CD4-positive, alpha-beta T cell treated with Interleukin-10 for 1 hour (primary cell): ENCODE results near the gene ACOT9.
A peak's percentile ranks its signal among the peaks of the same experiment; 100 is the strongest.
"Not testable (repeated sequence)": the region's sequence is repeated elsewhere in the genome, so short reads cannot be mapped to it uniquely, and the experiment has no call there.

ENCODE experiments used
- DNase-seq: peaks from one replicate; pipeline ENCODE4 v3.0.0-alpha.2; 2020

Gene ACOT9, protein sequence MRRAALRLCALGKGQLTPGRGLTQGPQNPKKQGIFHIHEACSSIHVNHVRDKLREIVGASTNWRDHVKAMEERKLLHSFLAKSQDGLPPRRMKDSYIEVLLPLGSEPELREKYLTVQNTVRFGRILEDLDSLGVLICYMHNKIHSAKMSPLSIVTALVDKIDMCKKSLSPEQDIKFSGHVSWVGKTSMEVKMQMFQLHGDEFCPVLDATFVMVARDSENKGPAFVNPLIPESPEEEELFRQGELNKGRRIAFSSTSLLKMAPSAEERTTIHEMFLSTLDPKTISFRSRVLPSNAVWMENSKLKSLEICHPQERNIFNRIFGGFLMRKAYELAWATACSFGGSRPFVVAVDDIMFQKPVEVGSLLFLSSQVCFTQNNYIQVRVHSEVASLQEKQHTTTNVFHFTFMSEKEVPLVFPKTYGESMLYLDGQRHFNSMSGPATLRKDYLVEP

DNA sequence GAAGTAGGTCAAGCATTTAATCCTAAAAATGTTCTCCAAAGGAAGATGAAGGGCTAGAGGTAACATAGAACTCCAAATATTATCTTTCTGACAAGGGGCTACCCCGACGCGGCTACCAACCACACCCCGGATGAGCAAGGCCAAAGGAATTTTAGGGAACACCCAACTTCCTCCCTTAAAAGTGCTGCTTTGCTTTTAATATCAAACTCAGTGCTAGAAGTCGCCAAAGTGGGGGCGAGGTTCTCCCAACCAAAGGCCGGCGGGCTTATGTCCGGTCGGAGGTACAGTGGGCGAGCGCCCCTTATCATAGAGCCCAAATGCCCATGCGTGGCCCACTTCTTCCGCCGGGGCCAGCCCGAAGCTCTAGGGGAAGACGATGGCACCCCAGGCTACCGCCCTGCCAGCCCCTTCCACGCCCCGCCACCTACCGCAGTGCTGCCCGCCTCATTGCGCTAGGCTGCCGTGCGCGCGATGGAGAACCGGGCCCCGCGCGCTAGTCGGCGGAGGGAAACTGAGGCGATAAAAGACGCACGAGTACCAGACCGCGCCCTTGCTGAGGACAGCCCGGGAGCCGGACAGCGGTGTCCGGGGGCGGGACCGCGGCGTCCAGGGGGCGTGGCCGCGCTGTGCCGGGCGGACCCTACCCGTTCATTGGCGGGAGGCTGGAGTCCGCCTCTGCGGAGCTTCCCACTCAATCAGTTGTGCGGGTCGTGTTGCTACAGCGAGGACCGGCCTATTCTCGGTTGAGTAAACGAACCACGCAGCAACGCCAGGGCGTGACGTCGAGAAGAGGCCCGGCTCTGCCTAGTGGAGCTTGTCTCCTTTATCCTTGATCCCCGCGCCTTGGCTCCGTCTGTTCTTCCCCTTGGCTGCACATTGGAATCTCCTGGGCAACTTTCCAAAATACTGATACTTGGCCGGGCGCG is at the start of gene ACOT9:
TSS of gene ACOT9 (minus strand) at position 580 of the 926 bp plus-strand sequence. CDS start at position 448, 132 bp downstream.
- DNase-seq, result peak; percentile 80

DNA sequence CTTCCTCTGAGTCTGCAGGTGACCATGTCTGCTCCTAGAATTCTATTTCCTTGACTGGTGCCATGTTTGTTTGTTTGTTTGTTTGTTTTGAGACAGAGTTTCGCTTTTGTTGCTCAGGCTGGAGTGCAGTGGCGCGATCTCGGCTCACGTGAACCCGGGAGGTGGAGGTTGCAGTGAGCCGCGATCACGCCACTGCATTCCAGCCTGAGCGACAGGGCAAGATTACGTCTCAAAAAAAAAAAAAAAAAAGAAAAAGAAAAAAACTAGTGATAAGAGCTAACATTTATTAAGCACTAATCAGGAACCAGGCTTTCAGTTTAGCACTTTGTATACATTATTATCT is 47.0 kb upstream of the ACOT9 start:
- no peak for DNase-seq

DNA sequence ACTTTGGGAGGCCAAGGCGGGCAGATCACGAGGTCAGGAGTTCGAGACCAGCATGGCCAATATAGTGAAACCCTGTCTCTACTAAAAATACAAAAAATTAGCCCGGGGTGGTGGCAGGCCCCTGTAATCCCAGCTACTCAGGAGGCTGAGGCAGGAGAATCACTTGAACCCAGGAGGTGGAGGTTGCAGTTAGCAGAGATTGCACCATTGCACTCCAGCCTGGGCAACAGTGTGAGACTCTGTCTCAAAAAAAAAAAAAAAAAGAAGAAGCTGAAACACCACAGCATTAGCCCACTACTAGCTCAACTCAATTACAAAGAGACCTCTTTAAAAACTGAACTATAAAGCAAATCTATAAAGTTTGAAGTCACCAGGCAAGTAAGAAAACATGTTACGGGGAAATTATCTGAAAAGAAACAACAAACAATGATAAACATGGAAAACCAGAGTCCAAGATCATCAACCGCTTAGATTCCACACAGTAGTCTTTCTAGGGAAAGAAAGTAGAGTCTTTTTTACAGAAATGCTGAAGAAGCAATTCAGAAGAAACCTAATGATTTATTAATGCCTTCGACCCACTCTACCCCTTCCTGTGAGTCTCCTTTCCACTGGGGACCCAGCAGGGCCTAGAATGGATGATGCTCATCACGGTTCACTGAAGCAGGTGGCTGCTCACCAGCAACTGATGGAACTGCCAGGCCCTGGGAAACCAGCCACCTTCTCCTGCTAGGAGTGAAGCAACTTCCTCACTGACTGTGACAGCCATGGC is 46.5 kb upstream of the ACOT9 start:
- no peak for DNase-seq

DNA sequence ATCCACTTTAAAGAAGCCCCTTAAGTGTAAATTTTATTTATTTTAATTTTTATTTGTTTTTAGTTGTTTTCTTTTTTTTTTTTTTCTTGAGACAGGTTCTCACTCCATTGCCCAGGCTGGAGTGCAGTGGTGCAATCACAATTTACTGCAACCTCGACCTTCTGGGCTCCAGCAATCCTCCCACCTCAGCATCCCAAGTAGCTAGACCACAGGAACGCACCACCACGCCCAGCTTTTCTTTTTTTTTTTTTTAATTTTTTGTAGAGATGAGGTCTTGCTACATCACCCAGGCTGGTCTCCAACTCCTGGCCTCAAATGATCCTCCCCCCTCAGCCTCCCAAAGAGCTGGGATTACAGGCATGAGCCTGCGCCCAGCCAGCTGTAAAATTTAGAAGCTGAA is 45.9 kb upstream of the ACOT9 start:
- no peak for DNase-seq

DNA sequence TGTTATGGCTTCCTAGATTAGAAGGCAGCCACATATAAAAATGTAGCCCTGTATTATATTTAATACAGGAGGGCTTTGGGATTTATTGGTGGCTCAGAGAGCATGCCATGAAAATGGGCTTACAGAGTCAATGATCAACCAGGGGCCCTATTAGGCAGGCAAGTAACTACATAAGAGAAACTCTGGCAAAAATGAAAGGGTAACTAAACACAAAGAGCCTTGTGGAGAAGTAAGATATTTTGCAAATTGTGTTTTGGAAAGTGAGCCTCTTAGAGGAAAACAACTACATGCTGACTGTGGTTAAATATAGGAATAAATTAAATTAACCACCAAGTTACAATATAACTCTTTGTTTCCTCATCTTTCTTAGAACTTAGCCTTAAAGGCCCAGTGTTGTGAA is 45.4 kb upstream of the ACOT9 start:
- DNase-seq, result no peak

DNA sequence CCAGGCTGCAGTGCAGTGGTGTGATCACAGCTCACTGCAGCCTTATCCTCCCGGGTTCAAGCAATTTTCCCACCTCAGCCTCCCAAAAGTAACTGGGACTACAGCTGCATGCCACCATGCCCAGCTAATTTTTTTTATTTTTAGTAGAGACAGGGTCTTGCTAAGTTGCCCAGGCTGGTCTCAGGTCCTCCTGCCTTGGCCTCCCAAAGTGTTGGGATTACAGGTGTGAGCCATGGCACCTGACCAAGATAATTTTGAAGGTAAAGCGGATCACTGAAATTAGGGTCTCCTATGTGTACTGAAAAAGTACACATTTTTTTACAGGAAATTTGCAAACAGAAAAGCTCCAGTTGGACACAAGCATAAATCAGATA is 44.7 kb upstream of the ACOT9 start:
- no peak for DNase-seq

DNA sequence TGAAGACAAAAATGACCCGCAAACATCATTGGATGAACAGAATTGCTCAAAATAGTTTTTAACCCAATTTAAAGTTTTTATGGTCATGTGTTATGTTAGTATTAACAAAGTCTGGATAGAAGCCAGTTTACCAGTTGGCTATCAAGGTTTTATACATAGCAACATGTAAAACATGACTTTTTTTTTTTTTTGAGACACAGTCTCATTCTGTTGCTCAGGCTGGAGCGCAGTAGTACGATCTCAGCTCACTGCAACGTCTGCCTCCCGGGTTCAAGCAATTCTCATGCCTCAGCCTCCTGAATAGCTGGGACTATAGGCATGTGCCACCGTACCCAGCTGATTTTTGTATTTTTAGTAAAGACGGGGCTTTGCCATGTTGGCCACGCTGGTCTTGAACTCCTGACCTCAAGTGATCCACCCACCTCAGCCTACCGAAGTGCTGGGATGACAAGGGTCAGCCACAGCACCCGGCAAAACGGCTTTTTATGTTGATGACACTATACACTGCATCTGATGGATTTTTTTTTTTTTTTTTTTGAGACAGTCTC is 43.3 kb upstream of the ACOT9 start:
- peak; percentile 41 for DNase-seq

DNA sequence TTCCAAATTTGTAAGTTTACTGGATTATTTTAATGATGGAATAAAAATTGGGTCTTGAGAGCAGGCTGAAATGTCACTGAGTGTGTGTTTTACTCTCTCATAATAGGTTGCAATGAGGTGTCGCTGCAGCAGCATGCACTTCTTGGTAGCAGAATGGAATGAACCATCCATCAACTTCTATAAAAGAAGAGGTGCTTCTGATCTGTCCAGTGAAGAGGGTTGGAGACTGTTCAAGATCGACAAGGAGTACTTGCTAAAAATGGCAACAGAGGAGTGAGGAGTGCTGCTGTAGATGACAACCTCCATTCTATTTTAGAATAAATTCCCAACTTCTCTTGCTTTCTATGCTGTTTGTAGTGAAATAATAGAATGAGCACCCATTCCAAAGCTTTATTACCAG is 42.5 kb upstream of the ACOT9 start:
- DNase-seq, result peak; percentile 11

DNA sequence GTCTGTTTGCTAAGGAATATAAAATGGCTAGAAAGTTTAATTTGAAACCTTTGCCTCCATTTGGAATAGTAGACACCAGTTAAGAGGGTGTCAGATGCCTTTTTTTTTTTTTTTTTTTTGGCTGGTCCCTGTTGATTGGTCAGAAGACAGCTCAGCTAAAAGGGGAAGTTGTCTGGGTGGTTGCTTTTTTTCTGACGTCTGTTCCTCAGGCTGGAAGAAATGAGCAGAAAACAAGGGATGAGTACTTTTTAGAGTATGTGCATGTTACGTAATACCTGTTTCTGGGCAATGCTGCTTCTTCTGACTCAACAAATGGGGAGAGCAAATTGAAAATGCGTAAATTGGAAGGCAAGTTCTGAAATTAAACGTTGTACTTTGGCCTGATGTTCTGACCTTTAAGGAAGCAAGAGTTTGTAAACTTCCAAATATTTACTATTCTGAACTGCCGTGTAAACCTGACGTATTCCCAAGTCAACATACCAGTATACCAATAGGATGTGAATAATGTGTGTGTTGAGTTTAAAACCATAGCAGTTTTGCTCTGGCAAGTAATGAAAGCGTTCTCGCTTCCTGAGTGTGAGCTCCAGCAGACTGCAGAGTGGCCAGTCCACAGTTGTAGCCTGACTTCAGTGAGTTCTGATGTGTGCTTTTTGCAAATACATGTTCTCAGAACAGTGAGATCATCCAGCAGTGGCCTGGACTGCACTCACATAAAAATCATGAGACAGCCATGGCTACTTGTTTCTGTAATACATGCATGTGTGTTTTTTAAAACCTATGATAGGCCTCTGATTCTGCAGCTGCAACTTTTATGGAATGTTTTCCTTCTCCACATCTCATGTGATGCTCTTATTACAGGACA is 41.6 kb upstream of the ACOT9 start:
- DNase-seq, result peak; percentile 19

DNA sequence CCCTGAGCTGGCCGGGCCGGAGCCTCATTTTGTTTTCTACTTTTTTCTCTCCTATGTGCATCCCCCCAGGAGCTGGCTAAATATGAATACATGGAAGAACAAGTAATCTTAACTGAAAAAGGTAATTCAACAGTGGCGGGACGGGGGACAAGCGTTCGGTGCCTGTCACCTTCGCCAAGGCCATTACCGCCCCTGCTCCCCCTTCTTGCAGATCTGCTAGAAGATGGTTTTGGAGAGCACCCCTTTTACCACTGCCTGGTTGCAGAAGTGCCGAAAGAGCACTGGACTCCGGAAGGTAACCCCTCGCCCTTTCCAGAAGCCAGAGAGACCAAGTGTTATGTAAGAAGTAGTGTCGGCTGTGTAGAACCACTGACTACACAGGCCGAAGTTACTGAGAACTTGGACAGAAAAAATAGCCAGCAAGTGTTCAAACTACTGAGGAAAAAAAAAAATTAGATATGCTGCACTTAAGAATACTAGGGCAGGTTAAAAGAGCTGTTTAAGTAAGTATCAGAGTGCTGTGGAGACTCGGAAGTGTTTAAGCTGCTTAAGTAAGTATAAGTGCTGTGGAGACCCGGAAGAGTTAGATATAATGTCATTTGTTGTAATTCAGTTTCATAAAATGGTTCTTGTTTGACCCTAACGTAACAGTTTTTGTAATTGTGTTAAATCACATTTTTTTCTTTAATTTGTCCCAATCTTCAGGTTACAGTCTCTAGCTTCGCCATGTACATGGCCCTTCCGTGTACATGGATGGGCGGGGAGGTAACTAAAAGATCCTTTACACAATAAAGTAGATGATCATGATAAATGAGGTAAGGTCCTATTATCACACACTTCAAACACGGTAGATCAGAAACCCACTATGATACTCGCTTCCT is 40.8 kb upstream of the ACOT9 start:
- DNase-seq, result peak; percentile 16

DNA sequence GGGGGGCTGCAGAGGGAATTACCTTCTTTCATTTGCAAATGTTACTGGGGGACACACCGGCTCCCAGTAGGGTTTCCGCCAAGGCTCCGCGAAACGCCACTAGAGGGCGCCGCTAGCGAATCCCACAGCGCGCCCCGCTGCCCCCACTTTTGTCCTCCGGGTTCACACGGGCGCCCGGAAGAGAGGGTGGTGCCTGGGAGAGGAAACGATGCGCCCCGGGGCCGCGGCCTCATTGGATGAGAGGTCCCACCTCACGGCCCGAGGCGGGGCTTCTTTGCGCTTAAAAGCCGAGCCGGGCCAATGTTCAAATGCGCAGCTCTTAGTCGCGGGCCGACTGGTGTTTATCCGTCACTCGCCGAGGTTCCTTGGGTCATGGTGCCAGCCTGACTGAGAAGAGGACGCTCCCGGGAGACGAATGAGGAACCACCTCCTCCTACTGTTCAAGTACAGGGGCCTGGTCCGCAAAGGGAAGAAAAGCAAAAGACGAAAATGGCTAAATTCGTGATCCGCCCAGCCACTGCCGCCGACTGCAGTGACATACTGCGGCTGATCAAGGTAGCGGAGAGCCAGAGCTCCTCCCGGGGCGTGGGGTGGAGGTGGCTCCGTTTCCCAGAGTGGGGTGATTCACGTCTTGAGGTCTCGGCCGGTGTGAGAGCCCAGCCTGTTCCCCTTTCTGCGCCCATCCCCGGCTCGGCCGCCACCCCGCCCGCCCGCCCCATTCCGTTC is 40.0 kb upstream of the ACOT9 start, which contains the start of gene SAT1:
TSS of gene SAT1 (plus strand) at position 311 of the 726 bp plus-strand sequence. CDS start at position 490, 179 bp downstream.
- DNase-seq, result peak; percentile 95

DNA sequence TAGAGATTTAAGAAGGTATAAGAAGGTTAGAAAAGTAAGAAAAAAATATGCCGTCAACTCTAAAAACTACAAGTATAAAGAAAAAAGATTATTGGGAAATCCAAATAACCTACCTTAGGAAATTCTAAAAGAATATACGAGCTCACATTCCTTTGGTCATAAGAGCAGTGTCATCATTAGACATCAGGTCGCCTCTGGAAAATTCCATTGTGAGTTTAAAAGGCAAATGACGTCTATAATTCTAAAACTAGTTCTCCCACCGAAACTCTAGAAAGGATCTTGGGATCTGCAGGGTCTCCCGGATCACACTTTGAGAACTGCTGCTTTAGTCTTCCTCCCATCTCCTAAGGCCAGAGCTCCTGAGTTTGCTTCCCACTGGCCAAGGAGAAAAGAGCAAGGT is 39.4 kb upstream of the ACOT9 start:
- no peak for DNase-seq

DNA sequence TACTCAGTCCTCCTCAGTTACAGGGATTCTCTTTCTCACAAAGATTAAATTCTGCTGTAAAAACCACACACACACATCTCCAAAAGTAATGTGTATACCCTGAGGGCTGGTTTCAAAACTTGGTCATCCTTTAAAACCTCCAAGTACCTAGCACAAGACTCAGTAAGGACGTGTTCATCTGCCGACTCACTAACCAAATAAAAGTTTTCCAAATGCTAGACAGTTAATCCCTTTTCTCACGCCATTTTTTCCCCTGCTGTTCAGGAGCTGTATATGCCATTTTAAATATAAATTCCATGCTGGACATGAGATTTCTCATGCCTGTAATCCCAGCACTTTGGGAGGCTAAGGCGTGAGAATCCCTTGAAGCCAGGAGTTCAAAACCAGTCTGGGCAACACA is 35.9 kb upstream of the ACOT9 start:
- DNase-seq, result no peak

DNA sequence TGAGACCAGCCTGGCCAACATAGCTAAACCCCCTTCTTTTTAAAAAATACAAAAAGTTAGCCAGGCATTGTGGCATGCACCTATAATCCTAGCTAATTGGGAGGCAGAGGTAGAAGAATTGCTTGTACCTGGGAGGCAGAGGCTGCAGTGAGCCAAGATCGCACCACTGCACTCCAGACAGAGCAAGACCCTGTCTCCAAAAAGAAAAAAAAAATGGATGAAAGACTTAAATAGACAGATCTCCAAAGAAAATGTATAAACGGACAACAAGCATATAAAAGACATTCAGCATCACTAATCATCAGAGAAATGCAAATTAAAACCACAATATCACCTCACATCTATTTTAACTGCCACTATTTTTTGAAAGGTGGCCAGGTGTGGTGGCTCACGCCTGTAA is 33.3 kb upstream of the ACOT9 start:
- no peak for DNase-seq

DNA sequence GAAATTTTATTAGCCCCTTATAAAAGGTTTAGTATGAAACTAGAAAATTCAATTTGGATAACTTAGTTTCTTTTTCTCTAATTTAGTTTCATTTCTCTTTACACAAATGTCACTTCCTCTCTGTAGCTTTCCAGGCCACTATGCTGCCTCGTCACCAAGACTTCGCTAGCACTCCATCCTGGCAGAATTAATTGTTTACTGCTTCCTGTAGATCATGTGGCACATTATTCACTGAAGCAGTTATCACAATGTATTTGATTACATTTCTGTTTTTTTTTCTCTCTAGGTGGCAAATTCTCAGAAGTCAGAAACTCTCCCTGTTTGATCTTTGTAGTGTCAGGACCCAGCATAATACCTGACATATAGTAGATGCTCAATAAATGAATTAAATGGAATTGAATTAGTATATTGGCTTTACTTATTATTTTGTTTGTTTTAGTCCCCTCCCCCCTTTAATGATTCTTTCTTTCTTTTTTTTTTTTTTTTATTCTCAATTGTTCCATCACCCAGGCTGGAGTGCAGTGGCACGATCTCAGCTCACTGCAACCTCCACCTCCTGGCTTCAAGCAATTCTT is 30.6 kb upstream of the ACOT9 start:
- peak; percentile 82 for DNase-seq

DNA sequence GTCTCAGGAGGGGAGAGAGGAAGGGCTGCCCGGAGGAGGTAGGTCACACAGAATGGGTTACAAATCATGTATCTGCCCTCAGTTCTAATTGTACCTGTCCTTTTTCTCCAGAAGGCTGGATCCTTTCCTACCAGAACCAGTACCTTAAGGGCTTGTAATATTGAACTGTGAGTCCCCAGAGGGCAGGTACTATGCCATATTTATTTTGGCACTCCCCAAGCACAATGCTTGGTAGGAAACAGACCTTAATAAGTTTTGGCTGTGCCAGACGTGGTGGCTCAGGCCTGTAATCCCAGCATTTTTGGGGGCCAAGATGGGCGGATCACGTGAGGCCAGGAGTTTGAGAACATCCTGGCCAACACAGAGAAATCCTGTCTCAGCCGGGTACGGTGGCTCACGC is 28.0 kb upstream of the ACOT9 start:
- DNase-seq, result not testable (repeated sequence)

DNA sequence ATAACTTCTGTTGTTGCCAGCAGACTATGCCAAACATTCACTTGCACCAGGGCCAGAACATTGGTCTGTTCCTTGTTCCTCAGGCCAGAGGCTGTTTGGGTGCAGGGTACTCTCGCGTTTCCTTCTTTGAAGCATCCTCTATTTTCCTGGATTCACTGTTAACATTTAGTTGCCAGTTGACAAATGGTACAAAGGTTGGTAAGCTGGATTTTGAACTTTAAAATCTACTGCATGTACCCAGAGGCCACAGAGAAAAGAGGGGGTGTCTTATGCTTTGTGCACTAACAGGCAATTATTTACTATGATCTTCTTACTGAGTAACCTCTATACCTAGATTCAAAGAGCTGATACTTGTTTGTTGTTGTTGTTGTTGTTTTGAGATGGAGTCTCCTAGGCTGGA is 27.1 kb upstream of the ACOT9 start:
- DNase-seq, result no peak

DNA sequence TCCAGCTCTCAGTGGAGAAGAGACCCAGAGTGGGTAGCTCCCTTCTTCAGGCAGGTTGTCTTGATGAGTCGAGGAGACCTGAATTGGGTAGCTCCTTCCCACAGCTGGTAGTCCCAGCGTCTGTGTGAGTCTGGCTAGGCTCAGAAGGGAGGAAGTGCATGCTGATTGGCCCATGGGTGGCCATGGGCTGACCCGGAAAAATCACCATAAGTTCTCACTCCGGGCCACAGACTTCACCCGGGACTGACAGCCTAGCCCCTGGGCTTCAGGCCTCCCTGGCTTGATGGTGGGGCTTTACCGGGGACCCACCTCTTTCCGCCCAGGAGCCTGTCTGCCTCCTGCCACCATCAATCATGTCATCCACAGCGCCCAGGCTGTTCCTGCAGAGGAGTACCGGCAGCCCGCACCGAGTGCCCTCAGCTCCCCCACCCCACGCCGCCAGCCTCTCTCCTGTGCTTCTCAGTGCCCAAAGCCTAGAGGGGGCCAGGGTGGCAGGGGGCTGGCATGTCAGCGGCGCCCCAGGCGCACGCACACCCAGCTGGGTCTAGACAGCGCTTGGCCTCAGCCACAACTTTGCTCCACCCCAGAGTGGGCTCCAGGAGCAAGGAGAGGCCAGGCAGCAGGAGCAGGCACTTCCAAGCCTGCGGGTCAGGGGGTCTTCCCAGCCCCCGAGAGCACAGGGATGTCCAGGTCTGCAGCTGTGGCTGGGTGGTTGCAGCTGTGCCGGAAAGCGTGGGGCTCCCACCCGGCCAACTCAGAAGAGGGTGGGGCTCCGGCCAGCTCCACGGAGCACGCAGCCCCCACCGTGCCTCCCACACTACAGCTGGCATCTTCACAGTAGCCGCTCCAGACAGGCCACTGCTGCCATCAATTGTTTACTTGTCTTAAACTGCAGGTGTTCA is 23.8 kb upstream of the ACOT9 start:
- DNase-seq, result peak; percentile 28

DNA sequence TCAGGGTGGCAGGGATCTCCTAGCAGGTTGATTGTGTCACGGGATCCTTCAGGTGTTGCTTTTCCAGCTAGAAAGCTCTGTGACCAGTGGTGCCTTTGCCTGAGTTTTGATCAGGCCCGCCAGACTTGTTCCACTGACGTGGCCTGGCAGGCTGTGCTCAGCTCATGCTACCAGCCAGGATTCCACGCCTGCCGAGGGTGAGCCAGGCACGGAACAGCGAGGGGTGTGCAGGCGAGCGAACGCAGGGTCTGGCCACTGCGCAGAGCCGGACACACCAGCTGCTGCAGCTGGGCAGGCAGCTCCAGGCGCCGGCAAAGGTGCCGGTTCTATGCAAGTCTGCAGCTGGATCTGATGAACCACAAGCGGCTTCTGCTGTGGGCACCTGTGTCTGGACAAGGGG is 22.8 kb upstream of the ACOT9 start:
- DNase-seq, result no peak
